Urinary bladder (tissue), 4 donors: Measurements from ENCODE around the gene OR2F2. TPM values are rescaled to one million over a fixed set of nuclear protein-coding genes. Genes with fewer than 3 reads are reported as not detected.

Source experiments
- DNase-seq: peaks from one replicate; pipeline ENCODE4 v3.0.0-alpha.2; 2015; ENCODE audit errors: extremely low spot score
- H3K27ac ChIP-seq: one replicate; pipeline ENCODE4 v1.5.1; 2013; ENCODE audit warnings: low read depth, mild to moderate bottlenecking, moderate library complexity
- H3K36me3 ChIP-seq: one replicate; pipeline ENCODE4 v1.6.1; 2013; ENCODE audit warnings: mild to moderate bottlenecking, moderate library complexity; ENCODE audit not compliant: insufficient read depth
- H3K4me1 ChIP-seq: one replicate; pipeline ENCODE4 v1.6.1; 2013; ENCODE audit warnings: mild to moderate bottlenecking, moderate library complexity; ENCODE audit not compliant: insufficient read depth
- H3K4me3 ChIP-seq: one replicate; pipeline ENCODE4 v1.5.1; 2013; ENCODE audit warnings: low read depth, low read length
- WGBS: extraction: QIAGEN DNeasy Blood & Tissue Kit; methylation state at CpG from one replicate; pipeline ENCODE4 v1.1.7; 2013; 5-methylcytosine and 5-hydroxymethylcytosine counted together
- polyA plus RNA-seq: library from polyadenylated mRNA; stranded (reverse); fragments of 200-250 nt; gene quantifications from one replicate; pipeline ENCODE4 v1.2.3, GENCODE V29; 2013
- total RNA-seq: library from RNA; depleted of rRNA; stranded (reverse); fragments of >200 nt; gene quantifications from one replicate; pipeline ENCODE4 v1.2.3, GENCODE V29; 2014
- donor health status: healthy with polysubstance abuse.
- donor health status: healthy.

The OR2F2 gene
- total and polyA plus RNA-seq, 2 donors, result not detected

DNA sequence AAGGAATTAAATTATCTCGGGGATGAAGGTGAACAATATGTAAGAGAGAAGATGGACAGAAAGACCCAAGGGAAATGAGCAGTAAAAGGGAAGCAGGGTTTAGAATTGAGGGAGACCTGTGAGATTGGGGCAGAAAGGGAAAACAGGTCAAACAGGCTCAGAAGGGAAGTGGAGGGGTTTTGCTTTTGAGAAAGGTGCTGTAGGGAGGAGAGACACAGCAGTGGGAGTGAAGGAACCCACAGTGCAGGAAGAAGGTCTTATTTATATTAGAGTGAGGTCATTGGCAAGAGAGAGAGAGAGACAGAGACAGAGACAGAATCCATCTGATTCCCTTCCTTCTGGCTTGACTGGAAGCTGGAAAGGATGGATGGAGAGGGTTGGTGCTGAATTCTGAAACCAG is 29.5 kb upstream of the OR2F2 start:
- no peaks in the 10 kb centered on the region for H3K36me3 ChIP-seq
- H3K4me3 ChIP-seq, result no peak overlapping the region
- H3K4me1 ChIP-seq, result no peaks in the 10 kb centered on the region
- DNase-seq, result no peak
- H3K27ac ChIP-seq, result no peak overlapping the region
- WGBS, result 63% methylated on average over 1 of the region's 1 CpG

DNA sequence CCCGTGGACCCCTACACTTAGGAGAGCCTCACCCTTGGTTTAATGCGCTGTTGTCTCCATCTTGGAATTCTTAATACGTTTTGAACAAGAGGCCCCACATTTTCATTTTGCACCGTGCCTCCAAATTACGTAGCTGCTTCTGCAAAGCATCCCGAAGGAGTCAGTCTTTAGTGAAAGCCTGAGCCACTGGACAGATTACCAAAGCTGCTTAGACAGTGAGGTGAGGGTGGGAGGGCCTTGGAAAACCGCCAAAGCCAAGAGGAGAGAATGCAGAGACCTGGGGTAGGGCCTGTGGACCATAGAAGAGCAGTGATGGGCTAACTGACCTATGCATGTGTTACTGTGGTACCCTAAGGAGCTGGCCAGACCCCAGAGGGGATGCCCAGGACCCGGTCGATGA is 28.9 kb upstream of the OR2F2 start:
- no peak for DNase-seq
- WGBS, result 89% methylated on average over 9 of the region's 9 CpGs
- H3K4me1 ChIP-seq, result no peaks in the 10 kb centered on the region
- no peaks in the 10 kb centered on the region for H3K36me3 ChIP-seq
- H3K4me3 ChIP-seq, result no peak overlapping the region
- no peak overlapping the region for H3K27ac ChIP-seq

DNA sequence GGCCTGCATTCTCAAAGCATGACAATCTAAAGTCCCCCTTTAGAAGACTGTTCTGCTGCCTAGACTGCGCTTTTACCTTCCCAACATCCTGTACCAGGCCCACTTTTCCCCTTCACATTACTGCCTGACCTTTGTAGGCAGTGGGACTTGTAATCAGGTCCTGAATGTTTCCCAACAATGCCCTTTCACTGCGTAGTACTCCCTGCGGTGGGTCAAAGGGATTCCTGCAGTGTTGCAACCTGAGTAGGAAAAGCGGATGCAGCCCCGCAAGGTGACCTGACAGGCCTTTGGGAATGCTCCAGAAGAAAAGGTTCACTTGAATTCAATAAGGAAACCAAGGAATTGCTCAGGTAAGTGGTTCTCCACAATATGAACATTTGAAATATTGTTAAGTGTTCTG is 28.1 kb upstream of the OR2F2 start:
- Histone ChIP-seq H3K4me3 (no peak overlapping the region), H3K4me1 (no peaks in the 10 kb centered on the region), H3K36me3 (no peaks in the 10 kb centered on the region), H3K27ac (no peak overlapping the region)
- no peak for DNase-seq
- WGBS, result 94% methylated on average over 5 of the region's 5 CpGs

DNA sequence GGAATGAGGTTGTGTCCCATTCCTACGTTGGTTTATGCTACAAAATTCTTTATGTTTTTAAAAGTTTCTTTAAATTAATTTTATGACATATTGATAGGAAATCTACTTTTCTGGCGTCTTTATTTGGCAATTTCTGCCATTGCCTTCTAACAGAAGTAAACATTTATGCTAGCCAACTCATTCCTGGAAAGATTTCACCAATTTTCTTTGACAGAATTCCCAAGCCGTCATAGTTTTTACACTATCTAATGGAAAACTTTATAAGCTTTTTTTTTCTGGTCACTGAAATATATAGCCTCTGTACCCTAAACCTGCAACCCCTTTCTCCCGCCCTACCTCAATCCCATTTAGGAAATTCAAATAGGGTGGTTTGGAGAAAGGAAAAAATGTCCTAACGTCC is 26.9 kb upstream of the OR2F2 start:
- Histone ChIP-seq H3K36me3 (no peaks in the 10 kb centered on the region), H3K4me1 (no peaks in the 10 kb centered on the region), H3K27ac (no peak overlapping the region), H3K4me3 (no peak overlapping the region)
- no peak for DNase-seq
- WGBS, result 62% methylated on average over 5 of the region's 5 CpGs

DNA sequence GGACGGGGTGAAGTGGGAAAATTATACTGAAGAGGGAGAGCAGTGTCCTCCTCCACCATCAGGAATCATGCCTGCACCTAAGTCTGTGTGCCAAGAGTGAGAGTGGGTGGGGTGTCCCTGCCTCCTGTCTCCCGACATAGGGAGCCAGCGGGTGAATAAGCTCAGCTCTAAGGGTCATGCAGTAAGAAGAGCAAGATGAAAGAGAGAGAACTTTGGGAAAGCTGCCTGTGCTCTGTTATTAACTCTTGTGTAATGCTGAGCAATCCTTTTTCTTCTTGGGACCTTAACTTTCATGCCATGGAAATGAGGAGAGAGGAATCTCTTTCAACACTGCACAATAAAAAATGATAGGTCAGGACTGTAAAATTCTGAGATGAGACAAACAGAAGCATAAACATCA is 25.2 kb upstream of the OR2F2 start:
- DNase-seq, result no peak
- Histone ChIP-seq H3K4me3 (no peak overlapping the region), H3K4me1 (no peaks in the 10 kb centered on the region), H3K27ac (no peak overlapping the region), H3K36me3 (no peaks in the 10 kb centered on the region)
- WGBS, result 70% methylated on average over 3 of the region's 3 CpGs

DNA sequence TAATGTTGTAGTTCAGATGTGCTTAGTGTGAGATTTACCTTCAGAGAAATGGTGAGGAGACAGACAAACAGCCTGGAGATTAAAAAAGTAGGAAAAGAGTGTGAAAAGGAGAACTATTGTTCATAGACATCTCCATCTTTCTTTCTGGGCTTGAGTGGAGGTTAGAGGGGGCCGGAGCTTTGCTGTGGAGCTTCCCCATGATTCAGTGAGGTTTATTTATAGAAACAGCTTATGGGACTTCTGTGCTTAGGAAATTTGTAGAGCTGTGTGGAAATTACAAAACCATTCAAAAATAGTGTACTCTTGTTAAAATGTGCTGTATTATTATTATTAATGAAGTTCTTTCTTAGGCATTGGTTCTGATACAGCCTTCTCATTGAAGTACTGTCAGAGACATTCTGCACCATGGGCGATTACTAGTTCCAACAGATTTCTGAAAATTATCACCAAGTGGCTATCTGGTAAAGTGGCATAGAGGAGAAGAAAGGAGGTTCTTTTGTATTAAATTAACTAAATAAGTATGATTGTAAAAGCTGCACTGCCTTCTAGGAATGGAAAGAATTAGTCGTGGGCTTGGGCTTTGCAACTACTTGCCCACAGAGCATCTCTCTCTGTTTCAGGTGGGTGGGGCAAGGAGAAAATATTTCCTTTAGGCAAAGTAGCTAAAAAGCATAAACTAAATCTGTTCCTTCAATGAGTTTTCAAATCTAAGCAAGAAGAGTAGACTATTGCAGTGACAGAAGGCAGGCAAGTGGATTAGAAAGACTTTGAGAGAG is 24.4 kb upstream of the OR2F2 start:
- DNase-seq, result no peak
- no peak overlapping the region for H3K27ac ChIP-seq
- 70% methylated on average over 3 of the region's 3 CpGs for WGBS
- H3K4me1 ChIP-seq, result no peaks in the 10 kb centered on the region
- H3K36me3 ChIP-seq, result no peaks in the 10 kb centered on the region
- no peak overlapping the region for H3K4me3 ChIP-seq

DNA sequence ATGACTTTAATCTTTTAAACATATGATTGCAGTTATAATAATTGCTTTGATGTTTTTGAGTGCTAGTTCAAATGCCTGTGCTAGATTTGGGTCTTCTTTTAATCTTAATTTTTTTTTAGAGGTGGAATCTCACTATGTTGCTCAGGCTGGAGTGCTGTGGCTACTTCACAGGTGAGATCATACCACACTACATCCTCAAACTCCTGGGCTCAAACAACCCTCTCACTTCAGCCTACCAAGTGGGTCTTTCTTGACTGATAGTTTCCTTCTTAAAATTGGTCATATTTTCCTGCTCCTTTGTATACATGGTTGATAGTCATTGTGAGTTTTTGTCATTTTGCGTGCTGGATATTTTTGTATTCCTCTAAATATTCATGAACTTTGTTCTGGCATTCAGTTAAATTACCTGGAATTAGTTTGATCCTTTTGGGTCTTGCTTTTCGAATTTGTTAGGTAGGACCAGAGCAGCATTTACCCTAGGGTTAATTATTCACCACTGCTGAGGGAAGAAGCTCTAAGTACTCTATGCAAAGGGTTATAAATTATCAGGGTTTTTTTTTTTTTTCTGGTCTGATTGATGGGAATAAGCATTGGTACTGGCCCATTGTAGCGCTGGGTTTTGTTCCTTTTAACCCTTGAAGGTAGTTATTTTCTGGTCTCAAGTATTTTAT is 21.0 kb upstream of the OR2F2 start:
- no peak for DNase-seq
- no peak overlapping the region for H3K4me3 ChIP-seq
- no peaks in the 10 kb centered on the region for H3K4me1 ChIP-seq
- H3K27ac ChIP-seq, result no peak overlapping the region
- 92% methylated on average over 3 of the region's 3 CpGs for WGBS
- no peaks in the 10 kb centered on the region for H3K36me3 ChIP-seq

DNA sequence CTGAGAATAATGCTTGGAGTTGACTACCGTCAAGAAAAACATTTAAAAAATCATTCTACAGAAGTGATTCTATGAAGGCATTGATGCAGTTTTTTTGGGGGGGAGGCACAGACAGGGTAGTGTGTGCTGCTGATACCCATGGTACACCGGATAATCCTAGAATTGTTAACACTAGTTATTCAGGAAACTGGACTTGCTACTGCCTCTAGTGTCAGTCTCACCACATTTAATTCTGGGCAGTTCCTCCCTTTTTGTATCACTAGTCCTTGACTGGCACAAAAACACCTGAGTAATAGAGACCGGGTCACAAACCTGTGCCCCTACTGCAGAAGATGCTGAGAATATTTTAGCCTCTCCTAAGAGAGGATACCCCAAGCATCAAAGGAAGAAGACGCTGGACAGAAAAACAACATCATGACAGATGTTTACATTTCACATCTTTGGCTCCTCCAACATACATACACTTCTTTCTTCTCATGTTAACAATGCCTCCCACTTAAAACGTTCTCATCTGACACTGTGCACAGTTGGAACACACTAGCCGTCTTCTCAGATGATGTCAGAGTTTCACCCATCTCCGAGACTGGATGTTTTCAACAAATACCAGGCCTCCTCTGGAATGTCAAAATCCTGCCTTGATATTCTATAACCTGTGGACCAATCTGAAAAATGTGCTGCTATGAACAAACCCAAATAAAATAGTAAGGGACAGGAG is 19.9 kb upstream of the OR2F2 start:
- Histone ChIP-seq H3K4me1 (no peaks in the 10 kb centered on the region), H3K36me3 (no peaks in the 10 kb centered on the region), H3K4me3 (no peak overlapping the region), H3K27ac (no peak overlapping the region)
- DNase-seq, result no peak
- 49% methylated on average over 7 of the region's 7 CpGs for WGBS

DNA sequence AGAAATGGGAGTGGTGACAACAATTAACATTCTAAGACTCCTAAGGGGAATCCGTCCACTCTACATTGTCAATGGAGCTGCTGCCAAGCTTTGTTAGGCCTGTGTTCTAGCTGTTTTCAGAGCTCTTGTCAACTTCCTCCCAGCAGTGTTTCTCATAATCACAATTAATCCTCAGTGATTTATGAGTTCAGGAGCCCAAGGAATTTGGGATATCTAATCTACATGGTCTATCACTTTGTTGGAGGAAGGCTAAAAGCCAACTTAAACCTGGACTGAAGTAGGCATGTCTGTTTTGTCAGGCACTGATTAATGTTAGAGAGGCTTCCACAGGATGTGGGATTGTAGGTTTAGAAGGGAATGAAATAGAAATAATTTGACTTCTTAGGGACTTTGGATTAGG is 10.2 kb upstream of the OR2F2 start:
- Histone ChIP-seq H3K27ac (no peak overlapping the region), H3K36me3 (no peaks in the 10 kb centered on the region), H3K4me3 (no peak overlapping the region), H3K4me1 (no peaks in the 10 kb centered on the region)
- no peak for DNase-seq
- 66% methylated on average over 1 of the region's 1 CpG for WGBS

DNA sequence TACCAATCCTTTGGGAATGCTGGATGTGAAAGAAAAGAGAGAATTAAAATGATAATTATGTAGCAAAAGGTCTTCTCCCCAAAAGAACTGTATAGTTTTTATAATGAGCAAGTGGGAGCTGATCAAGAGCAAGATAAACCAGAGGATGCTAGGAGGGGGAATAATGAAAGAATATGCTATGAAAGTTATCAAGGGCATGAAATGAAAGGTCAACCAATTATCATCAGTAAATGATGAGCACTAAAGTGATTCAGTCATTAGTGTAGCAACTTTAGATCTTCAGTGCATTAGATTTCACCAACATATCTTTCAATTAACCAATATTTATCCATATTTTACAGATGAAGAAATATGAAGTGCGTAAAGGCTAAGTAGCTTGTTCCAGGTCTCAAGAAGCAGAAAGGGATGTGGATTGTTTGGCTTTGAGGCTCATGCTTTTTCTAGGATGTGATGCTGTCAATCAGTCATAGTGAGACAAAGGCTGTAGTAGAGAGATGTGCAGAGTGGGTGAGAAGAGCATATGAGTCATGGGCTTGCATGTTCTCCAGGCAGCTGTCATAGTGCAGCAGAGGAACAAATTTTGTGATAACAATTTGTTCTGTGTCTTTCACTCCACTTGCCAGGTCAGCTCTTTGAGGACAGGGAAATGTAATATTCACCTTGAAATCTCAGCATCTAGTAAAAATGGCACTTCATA is 5.7 kb upstream of the OR2F2 start:
- Histone ChIP-seq H3K27ac (no peak overlapping the region), H3K36me3 (no peaks in the 10 kb centered on the region), H3K4me1 (no peaks in the 10 kb centered on the region), H3K4me3 (no peak overlapping the region)
- no peak for DNase-seq
- WGBS, result 97% methylated on average over 1 of the region's 1 CpG

DNA sequence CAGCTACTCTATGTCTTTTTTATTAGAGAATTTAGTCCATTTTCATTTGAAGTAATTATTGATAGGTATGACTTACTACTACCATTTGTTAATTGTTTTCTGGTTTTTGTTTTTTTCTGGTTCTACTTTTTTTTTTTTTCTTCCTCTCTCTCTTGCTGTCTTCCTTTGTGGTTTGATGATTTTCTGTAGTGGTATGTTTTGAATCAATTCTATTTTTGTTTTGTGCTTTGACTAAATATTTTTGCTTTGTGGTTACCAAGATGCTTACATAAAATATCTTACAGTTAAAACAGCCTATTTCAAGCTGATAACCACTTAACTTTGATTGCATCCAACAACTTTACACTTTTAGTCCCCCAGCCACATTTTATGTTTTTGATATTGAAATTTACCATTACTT is 3.3 kb upstream of the OR2F2 start:
- no peak overlapping the region for H3K4me3 ChIP-seq

DNA sequence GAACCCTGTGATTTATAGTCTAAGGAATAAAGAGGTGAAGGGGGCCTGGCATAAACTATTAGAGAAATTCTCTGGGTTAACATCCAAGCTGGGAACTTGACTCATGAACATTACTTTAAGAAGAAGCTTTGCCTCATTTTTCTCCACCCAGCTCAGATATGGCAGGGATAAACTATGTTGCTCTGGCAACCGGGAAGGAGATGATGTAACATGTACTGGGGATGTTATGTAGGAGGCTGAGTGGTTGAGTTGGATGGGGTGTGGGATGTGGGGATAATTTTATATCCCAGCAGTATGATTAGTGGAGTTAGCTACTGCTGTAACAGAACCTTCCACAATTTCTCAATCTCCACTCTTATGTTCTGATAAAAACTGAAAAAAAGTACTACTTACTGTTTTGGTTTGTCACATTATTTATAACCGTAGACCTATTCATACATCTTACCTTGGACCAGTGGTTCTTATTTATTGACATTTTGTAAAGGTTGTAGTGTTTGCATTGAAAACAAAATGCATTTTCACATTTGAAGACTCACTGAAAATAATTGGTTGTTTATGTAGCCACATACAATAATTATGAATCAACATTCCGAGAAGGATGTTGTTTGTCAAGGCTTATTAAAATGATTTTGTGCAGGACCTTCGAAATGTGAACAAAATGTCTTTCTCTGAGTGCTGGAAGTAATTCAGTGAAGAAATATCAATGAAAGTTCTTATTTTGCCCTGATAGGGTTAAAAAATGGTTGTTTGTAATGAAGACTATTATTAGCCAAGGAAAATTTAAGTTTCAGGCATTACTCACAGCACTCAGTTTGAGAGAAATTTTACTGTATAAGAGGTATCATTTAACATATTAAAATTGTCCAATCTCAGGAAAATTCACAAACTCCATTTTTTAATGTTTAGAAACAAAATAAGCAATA is 1.3 kb downstream of the OR2F2 start:
- no peak for DNase-seq
- no peak overlapping the region for H3K27ac ChIP-seq
- 58% methylated on average over 4 of the region's 4 CpGs for WGBS

More for the DNA sequence above, 3.3 kb upstream of the OR2F2 start:
- no peak overlapping the region for H3K27ac ChIP-seq
- DNase-seq, result no peak
- H3K36me3 ChIP-seq, result no peaks in the 10 kb centered on the region
- no peaks in the 10 kb centered on the region for H3K4me1 ChIP-seq

More for the DNA sequence above, 1.3 kb downstream of the OR2F2 start:
- no peaks in the 10 kb centered on the region for H3K4me1 ChIP-seq
- H3K4me3 ChIP-seq, result no peak overlapping the region
- no peaks in the 10 kb centered on the region for H3K36me3 ChIP-seq
